Endothelial cell of umbilical vein (primary cell): ENCODE measurements around the gene SCN2B.

Experiments
- CTCF ChIP-seq, 2 donors: IDR thresholded peaks; 1 replicate in 1 of 2; 2 replicates in 1 of 2; pipeline ENCODE4 v1.5.1; 2011; ENCODE audit warnings: low read length in 2 of 2, mild to moderate bottlenecking in 2 of 2, moderate library complexity in 2 of 2, control low read depth in 1 of 2, inconsistent platforms in 1 of 2, low read depth in 1 of 2; ENCODE audit not compliant: insufficient read depth in 1 of 2; ENCODE audit errors: extremely low read depth in 1 of 2
- EZH2 ChIP-seq: IDR thresholded peaks from 2 replicates; pipeline ENCODE4 v1.6.1; 2012; ENCODE audit warnings: borderline replicate concordance, low read depth, mild to moderate bottlenecking, moderate library complexity, low read length, inconsistent platforms; ENCODE audit not compliant: severe bottlenecking
- POLR2A ChIP-seq: IDR thresholded peaks from 2 replicates; pipeline ENCODE4 v1.6.1; 2012; ENCODE audit warnings: low read depth, mild to moderate bottlenecking, control low read depth, low read length
- POLR2AphosphoS5 ChIP-seq: IDR thresholded peaks from 2 replicates; pipeline ENCODE4 v1.6.1; 2012; ENCODE audit warnings: low read depth, mild to moderate bottlenecking, control low read depth, low read length, moderate library complexity; ENCODE audit not compliant: insufficient read depth

- no peak for TF ChIP-seq CTCF (IDR thresholded peaks at IDR 0.05; ENCODE audit: extremely low read depth in 1 of 2, insufficient read depth in 1 of 2, low read depth in 1 of 2, low read length in 2 of 2)
- no peak for TF ChIP-seq EZH2
- TF ChIP-seq POLR2AphosphoS5: no peak
- no peak for TF ChIP-seq POLR2A
Observed at GRCh38 chr11:118156531-118157185, 19.8 kb downstream of the SCN2B start.
